Gastroesophageal sphincter (tissue), 4 donors: ENCODE data around the gene PTDSS2. TPM values are rescaled to one million over a fixed set of nuclear protein-coding genes. Genes with fewer than 3 reads are reported as not detected.
A peak's percentile ranks its signal among the peaks of the same experiment; 100 is the strongest.

Experiments
- ATAC-seq: fragments of 150-250 bp; one replicate; pipeline ENCODE4 v1.9.1; 2016; ENCODE audit warnings: mild to moderate bottlenecking, moderate library complexity
- H3K27ac ChIP-seq, 4 donors: fragments of 200-600 bp; sonication (generic) in 3 of 4; 1 replicate in 3 of 4; 2 replicates in 1 of 4; pipeline ENCODE4 v1.5.1; 2016 to 2019
- H3K27me3 ChIP-seq: fragments of 200-600 bp; sonication (generic); one replicate; pipeline ENCODE4 v1.5.1; 2019
- H3K36me3 ChIP-seq, 2 donors: fragments of 200-600 bp; sonication (generic); one replicate each; pipeline ENCODE4 v1.5.1; 2019; ENCODE audit warnings: control low read depth in 1 of 2
- H3K4me1 ChIP-seq, 3 donors: fragments of 200-600 bp; sonication (generic); 1 replicate in 2 of 3; 2 replicates in 1 of 3; pipeline ENCODE4 v1.5.1; 2016 to 2019; ENCODE audit warnings: control low read depth in 2 of 3
- H3K4me3 ChIP-seq, 2 donors: fragments of 200-600 bp; sonication (generic); one replicate each; pipeline ENCODE4 v1.5.1; 2019; ENCODE audit warnings: mild to moderate bottlenecking in 1 of 2, moderate library complexity in 1 of 2
- H3K9me3 ChIP-seq, 3 donors: fragments of 200-600 bp; sonication (generic); one replicate each; pipeline ENCODE4 v1.5.1; 2017 to 2019; ENCODE audit warnings: control low read depth in 2 of 3
- CTCF ChIP-seq, 4 experiments: fragments of 200-600 bp in 2 of 4; fragments of 450-650 bp in 2 of 4; sonication (generic) in 1 of 4; IDR thresholded peaks; one replicate each; pipeline ENCODE4 v1.5.1; 2017 to 2019; ENCODE audit warnings: antibody characterized with exemption in 4 of 4, mild to moderate bottlenecking in 2 of 4, moderate library complexity in 2 of 4
- EP300 ChIP-seq: sonication (generic); formaldehyde crosslinking; IDR thresholded peaks from one replicate; pipeline ENCODE4 v1.6.1; 2017; ENCODE audit warnings: antibody characterized with exemption, mild to moderate bottlenecking
- POLR2A ChIP-seq, 2 donors: fragments of 450-650 bp; IDR thresholded peaks; one replicate each; pipeline ENCODE4 v1.6.1; 2017; ENCODE audit warnings: antibody characterized with exemption in 2 of 2, mild to moderate bottlenecking in 2 of 2, moderate library complexity in 1 of 2
- POLR2AphosphoS5 ChIP-seq: sonication (generic); formaldehyde crosslinking; IDR thresholded peaks from one replicate; pipeline ENCODE4 v1.6.1; 2017; ENCODE audit warnings: antibody characterized with exemption
- WGBS, 2 donors: methylation state at CpG; one replicate each; pipeline ENCODE4 v1.1.5; 2018; ENCODE audit warnings: low coverage in 1 of 2; 5-methylcytosine and 5-hydroxymethylcytosine counted together
- total RNA-seq, 4 donors: library from RNA; depleted of rRNA; stranded (reverse); fragments of >200 nt; gene quantifications; one replicate each; pipeline ENCODE4 v1.1.0, GENCODE V29; 2016

The PTDSS2 gene
- total RNA-seq, 4 donors from 2014 or later = 23.4 to 55.9 (median 43.1) TPM

GRCh38 chr11:501001-501682, 51.1 kb downstream of the PTDSS2 start:
- ATAC-seq = no peak
- Histone ChIP-seq H3K27ac (no peak overlapping the region), H3K4me3 (no peak overlapping the region), H3K36me3 (peaks cover 0 to 61% of the 10 kb centered on the region in 2 donors), H3K9me3 (no peaks in the 10 kb centered on the region), H3K27me3 (no peaks in the 10 kb centered on the region), H3K4me1 (peaks cover 0 to 43% (median 22%) of the 10 kb centered on the region in 3 donors)
- TF ChIP-seq EP300 (no peak), POLR2A (IDR thresholded peaks at IDR 0.05) (no peak), CTCF (IDR thresholded peaks at IDR 0.05) (no peak), POLR2AphosphoS5 (no peak)
- WGBS, 2 donors = 71 to 91% methylated on average over 6 of the region's 24 CpGs

- TF ChIP-seq POLR2AphosphoS5 (no peak), POLR2A (IDR thresholded peaks at IDR 0.05) (no peak), CTCF (IDR thresholded peaks at IDR 0.05) (no peak), EP300 (no peak)
- Histone ChIP-seq H3K4me3 (no peak overlapping the region), H3K9me3 (no peaks in the 10 kb centered on the region), H3K27ac (peak overlapping the region in 2 of 4 donors; percentile 77 to 99), H3K27me3 (no peaks in the 10 kb centered on the region), H3K4me1 (peaks cover 0 to 44% (median 22%) of the 10 kb centered on the region in 3 donors), H3K36me3 (peaks cover 0 to 55% of the 10 kb centered on the region in 2 donors)
- WGBS, 2 donors = no CpG with 5 or more reads among the region's 19 CpGs
- ATAC-seq = no peak
Observed at GRCh38 chr11:501683-502287, 51.7 kb downstream of the PTDSS2 start.

- H3K9me3 ChIP-seq = no peaks in the 10 kb centered on the region
- H3K27me3 ChIP-seq = no peaks in the 10 kb centered on the region
- H3K27ac ChIP-seq = peak overlapping the region in 3 of 4 donors; percentile 77 to 99 (median 79)
- H3K36me3 ChIP-seq = peaks cover 0 to 47% of the 10 kb centered on the region in 2 donors
- H3K4me3 ChIP-seq = no peak overlapping the region
- H3K4me1 ChIP-seq = peaks cover 0 to 46% (median 22%) of the 10 kb centered on the region in 3 donors
- TF ChIP-seq CTCF (IDR thresholded peaks at IDR 0.05) (no peak), EP300 (no peak), POLR2A (IDR thresholded peaks at IDR 0.05) (no peak), POLR2AphosphoS5 (no peak)
- no CpG with 5 or more reads among the region's 10 CpGs for WGBS, 2 donors
- ATAC-seq = no peak
Observed at GRCh38 chr11:502288-503178, 52.5 kb downstream of the PTDSS2 start.

GRCh38 chr11:503179-503981, 53.3 kb downstream of the PTDSS2 start:
- ATAC-seq = no peak
- H3K27me3 ChIP-seq = no peaks in the 10 kb centered on the region
- H3K36me3 ChIP-seq = peaks cover 0 to 39% of the 10 kb centered on the region in 2 donors
- H3K4me1 ChIP-seq = peaks cover 0 to 55% (median 28%) of the 10 kb centered on the region in 3 donors
- H3K4me3 ChIP-seq = peak overlapping the region; percentile 46 to 95
- TF ChIP-seq POLR2A (IDR thresholded peaks at IDR 0.05) (no peak), POLR2AphosphoS5 (no peak), EP300 (no peak), CTCF (IDR thresholded peaks at IDR 0.05) (no peak)
- WGBS, 2 donors = 83% methylated on average over 1 of the region's 24 CpGs; no CpG with 5 or more reads in 1 of the 2 donors
- peak overlapping the region in 3 of 4 donors; percentile 77 to 99 (median 79) for H3K27ac ChIP-seq
- H3K9me3 ChIP-seq = no peaks in the 10 kb centered on the region
